Stimulated activated CD4-positive, alpha-beta T cell treated with anti-CD3 and anti-CD28 coated beads, TNF-alpha, amount 100 ng/mL, for 24 hours (primary cell): ENCODE data around the gene RAI2.
A peak's percentile ranks its signal among the peaks of the same experiment; 100 is the strongest.
"Not testable (repeated sequence)": the region's sequence is repeated elsewhere in the genome, so short reads cannot be mapped to it uniquely, and the experiment has no call there.

ENCODE experiments used
- DNase-seq, 3 experiments: peaks; one replicate each; pipeline ENCODE4 v3.0.0-alpha.2; 2020; ENCODE audit warnings: low read depth in 3 of 3

The RAI2 gene

DNA sequence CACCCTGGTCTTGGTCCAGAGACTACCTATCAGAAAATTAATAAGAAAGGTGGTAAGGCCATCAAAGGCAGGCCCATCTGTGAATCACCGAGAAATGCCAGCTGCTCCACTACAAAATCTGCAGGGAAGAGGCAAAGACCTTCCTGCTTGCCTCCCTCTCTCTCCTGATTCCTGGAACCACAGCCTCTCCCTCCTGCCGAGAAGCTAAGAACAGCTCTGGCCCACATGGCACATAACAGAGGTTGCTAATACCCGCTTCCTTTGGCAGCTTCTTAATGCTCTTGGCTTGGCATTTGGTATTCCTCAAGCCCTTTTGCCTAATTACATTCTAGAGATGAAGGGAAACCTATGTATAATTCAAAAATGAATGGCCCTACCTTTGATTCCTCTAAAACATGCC is 32.9 kb downstream of the RAI2 start:
- DNase-seq, result no peak

DNA sequence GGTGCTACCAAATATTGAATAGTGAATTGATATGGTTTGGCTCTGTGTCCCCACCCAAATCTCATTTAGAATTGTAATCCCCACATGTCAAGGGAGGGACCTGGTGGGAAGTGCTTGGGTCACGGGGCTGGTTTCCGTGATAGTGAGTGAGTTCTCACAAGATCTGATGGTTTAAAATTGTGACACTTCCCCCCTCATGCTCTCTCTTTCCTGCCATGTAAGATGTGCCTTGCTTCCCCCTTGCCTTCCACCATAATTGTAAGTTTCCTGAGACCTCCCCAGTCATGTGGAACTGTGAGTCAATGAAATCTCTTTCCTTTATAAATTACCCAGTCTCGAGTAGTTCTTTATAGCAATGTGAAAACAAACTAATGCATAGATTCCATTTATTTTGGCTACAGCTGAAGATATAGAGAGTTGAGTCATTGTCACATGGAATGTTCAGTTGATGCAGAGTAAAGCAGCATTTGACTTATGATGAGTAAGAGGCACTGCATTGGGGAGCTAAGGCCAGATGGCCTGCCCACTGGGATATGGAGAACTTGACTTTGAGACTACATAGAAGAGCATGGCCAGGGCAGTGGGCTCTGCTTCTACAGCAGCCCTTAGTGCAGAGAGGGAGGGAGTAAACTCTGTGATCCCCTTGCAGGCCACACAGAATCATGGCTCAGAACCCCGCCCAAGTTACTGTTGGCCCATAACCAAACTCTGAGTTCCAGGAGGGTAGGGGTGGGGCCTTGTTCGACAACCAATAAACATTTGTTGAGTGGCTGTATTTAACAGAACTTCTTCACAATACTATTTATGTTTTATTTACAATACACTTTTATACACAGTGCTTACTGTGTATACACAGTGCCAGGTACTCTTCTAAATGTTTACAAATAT is 34.2 kb downstream of the RAI2 start:
- DNase-seq, result no peak

DNA sequence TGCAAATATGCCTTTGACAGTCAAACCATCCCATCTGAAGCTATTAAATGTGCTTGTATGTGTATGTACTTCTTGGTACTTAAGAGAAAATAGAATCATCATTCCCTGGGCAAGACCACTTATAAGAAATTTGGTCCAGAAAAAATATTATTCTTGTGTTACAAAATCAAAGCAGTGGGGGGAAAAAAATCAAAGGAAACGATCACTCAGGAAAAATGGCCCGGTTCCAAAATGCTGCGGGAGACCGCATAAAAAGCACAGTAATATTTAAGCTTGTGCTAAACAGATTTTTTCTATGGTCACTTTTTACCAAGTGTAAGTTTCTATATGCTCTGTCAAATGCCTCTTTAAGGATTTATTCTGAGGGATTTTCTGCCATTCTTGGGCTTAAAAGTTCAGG is 36.1 kb downstream of the RAI2 start:
- DNase-seq, result no peak

DNA sequence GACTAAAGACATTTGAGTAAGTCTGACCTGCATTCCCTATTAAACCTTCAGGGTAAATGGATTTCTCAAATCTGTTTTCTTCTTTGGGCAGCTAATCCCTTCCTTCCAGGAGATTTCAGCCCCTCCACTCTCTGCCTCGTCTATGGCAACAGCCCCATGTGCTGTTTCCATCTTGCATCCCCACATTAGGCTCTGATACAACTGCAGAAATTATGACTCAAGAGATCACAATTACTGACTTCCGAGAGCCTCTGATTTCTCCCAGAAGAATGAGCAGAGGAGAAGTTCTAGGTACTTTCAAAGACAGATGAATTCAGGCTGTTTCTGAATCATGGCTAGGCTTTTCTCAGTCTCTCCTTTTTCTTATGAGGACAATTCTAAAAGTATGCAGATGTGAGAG is 38.7 kb downstream of the RAI2 start:
- no peak for DNase-seq

DNA sequence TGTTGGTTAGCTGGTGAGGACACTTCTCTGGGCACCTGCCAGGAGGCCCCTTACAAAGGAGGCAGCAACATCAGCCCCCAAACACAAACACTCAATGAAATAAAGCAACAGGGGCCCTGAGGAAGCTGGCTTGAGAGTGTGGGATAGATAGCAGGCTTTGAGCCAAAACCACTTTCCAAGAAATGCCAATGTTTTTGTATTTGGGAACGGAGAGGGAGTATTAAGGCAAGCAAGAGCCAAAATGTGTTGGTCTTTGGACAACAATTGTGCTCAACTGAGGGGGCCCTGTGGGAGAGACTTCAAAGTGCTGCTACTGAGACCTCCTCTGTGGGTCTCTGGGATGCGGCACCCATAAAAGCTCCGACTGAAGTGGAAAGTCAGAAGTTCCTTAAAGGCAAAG is 41.0 kb downstream of the RAI2 start:
- no peak for DNase-seq

DNA sequence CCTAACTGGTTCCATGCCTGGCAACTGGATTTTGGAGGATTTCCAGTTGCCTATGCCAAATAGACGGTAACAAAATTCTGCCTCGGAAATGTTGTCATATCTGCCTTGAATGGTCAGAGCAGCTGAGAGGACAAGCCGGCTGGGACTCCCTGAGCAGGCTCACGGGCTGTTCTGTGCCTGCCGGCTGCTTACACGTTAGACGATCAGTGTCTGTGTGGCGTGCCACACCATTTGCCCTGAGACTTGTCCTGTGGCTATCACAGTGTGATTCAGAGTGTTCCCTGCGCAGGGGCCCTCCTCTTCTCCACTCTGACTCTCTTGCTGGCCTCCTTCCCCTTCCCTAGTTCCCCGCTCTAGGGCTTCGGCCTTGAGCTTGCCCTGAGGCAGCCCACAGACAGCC is 42.4 kb downstream of the RAI2 start:
- no peak for DNase-seq

DNA sequence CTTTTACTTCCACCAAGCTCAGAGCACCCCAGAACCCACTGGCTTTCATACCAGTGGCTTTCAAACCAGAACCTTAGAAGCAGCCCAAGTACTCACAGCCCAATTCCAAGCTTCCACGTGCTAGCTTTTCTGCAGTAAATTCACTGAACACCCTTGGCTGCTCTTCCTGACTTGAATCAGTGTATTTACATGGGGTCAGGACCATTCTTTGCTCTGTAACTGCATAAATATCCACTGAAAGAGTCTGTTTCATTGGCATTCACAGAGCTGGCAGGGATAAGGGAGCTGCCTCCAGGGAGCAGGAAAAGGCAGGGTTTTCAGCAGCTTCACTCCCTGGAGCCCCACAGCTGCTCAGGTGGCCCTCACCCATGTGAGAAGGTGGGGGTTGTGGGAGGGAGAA is 43.8 kb downstream of the RAI2 start:
- no peak for DNase-seq

DNA sequence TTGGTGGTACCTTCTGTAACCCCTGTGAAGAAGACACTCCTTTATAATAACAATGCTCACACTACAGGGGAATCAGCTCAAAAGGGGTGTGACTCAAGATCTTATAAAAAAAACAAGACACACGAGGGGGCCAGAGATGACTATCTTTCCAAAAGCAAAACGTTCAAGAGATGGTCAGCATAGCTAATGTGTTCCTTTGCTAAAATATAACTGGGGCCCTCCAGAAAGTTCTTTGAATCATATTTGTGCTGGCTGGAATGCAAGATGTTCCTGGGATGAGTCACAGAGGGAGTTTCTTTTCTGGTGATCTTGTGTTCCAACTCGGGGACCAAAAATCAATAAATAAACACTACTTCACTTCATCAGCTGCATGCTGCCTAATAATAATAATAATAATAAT is 46.5 kb downstream of the RAI2 start:
- DNase-seq, result no peak

DNA sequence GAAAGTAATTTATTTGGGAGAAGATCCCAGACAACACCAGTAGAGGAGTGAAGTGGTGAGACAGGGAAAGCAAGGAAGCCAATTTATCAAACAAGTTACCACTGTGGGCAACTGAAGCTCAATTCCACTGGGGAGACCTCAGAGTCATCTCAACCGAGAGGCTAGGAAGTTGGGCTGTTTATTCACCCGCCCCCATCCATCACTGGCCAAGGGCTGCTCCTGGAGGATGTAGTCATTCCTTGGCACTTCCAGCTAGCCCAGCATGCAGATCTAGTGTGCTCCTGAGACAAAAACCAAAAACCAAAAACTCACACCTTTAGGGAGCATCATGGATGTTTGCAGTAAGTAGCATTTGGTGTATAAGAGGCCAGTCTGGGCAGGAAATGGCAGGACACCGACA is 47.0 kb downstream of the RAI2 start:
- no peak for DNase-seq

DNA sequence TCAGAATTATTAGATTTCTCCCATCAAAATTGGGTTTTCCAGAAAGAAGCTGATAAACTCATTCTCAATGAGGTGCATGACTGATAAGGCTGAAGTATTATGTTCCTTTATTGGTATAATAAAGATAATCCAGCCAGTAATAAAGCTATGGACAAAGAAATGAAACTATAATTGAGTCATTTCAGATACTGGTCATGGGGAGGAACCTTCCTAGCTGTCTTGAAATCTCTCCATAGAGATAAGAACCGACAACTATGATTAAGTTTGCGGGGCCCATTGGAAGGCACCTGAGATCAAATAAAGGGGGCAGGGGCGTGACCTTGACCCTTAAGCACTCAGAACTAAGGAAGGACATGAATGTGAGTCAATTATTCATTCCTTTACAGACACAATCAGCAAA is 47.8 kb downstream of the RAI2 start:
- no peak for DNase-seq

DNA sequence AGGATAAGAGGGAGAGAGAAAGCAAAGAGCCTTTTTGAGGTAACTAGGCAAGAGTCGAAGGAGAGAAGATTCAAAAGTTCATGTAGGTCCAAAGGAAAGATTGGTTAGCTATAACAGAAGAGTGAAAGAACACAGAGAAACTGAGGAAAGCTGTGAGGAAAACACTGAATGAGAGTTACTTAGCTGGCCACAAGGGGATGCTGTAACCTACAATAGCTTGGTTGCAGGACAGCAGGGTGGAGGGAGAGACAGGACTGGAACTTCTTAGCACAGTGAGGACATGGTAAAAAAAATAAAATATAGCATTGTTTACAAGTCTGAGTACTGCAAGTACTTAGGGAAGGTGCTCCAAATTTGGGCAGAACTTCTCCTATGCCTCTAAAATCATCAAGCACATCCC is 48.3 kb downstream of the RAI2 start:
- no peak for DNase-seq

DNA sequence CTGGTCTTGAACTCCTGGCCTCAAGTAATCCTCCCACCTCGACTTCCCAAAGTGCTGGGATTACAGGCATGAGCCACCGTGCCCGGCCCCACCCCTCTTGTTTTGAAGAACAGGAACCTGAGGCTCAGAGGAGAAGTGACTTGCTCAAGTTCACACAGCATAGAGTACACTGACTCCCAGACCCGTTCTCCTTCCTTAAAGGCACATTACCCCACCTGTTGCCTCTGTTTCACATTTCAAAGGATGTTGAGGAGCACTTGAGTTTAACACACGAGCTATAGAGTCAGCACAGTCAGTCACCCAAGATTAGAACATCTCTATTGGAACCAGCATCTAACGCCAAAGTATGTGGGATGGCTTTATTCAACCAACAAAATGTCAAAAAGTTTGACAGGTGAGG is 51.1 kb downstream of the RAI2 start:
- no peak for DNase-seq

DNA sequence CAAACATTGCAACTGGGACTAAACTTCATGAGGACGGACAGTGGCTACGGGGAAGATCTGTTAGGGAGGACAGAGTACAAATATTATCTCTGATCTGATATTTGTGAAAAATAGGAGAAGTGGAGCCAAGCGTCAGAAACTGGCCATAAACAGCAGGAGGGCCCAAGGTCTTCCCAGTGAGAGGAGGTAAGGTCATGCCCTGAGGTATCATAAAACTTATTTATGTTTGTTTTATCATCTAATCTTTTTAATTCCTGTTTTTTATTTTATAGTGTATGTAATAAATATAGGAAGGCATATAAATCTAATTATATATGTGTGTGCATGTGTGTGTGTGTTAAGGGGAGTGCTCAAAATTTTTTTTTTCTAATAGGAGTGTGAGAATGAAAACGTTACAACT is 51.8 kb downstream of the RAI2 start:
- no peak for DNase-seq

DNA sequence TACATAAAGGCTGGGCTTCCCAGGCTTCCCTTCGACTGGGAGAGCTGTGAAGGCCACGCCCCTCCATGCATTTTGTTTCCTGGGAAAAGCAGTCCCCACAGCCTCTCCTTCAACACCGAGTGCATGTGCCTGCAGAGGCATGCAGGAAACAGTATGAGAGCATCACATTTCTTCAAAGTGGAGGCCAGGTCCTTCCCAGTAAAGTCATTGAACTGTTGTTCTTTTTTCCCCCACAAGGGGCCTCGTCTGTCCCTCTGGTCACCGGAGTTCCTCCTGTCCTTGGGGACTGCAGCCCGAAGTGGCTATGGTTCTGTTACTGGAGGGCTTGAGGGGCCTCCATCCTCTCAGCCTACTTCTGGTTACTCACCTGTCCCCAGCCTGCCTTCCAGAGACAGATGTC is 56.0 kb downstream of the RAI2 start:
- no peak for DNase-seq

DNA sequence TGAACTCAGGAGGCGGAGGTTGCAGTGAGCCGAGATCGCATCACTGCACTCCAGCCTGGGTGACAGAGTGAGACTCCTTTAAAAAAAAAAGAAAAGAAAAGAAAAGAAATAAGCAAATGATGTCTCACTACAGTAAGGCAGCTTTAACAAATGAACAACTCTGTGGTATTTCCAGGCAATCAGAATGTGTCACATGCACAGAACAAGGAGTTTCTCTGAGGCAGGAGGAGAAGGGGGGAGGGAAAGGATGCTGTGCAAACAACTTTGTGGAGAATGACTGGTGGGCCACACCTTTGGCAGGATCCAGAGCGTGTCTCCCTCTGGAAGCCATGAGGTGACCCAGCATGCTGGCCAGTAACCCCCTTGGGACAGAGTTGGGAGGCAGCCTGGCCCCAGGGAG is 57.6 kb downstream of the RAI2 start:
- no peak for DNase-seq

DNA sequence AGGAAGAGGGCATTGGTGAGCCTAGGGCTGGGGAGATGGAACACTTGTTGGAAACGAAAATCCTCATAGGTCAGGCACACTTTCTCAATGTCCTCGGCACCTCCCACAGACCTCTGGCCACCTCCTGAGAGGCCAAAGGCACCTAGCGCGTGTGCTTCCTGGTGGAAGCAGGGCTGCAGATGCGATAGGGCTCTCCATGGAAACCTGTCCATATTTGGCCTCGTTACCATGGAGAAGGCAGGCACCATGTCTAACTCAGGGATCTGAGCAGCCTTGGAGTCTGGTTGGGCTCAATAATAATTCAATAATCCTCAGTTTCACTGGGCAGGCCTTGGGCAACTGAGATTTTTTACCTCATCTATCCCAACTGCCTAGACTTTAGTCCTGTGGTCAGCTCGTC is 58.3 kb downstream of the RAI2 start:
- DNase-seq, result no peak

DNA sequence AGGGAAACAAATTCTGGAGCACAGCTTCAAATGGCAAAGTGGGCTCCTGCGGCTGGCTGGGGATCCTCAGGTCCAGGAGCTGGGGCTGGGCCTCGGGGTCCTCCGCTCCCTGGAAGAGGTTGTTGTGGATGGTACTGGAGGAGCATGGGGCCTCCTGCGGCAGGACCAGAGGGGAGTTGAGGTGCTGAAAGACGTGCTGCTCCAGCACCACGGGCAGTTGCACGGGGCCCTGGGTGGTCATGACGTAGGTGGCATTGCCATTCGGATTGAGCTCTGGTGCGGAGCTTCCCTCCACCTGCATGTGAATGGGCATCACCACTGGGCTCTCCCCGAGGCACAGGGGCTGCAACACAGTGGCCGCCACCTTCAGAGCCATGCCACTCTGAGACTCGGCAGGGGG is 59.7 kb downstream of the RAI2 start:
- DNase-seq, result no peak

DNA sequence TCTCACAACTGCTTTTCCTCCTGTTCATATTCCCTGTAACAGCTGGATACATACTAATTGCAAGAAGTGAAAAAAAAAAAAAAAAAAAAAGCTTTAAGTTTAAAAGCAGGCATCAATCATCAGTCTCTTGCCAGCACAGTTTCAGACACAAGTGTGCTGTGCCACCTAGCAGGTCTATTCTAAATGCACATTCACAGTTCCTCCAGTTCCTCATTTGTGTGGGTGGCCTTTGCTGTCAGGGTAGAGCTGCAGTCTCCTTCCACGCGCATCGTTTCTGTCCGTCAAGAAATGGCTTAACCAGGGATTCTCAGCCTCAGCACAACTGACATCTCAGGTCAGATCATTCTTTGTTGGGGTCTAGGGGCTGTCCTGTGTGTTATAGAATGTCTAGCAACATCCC is 62.2 kb downstream of the RAI2 start:
- no peak for DNase-seq

DNA sequence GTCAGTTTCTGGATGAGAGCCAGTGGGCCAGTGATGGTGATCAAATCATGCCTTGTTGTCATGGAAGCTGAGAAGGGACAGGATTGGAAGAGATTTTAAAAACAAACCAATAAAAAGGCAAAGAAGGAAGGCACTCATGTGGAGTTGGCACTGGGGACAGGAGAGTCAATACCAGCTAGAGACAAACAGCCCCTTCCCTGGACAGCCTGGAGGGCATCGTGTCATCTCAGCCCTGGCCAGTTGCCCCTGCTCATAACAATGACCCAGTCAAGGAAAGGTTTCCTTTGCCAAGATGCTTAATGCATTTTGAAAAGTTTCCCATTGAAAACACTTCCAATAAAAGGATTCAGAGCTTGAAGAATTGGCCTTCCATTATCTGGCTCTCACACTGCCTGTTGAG is 68.3 kb downstream of the RAI2 start:
- no peak for DNase-seq

DNA sequence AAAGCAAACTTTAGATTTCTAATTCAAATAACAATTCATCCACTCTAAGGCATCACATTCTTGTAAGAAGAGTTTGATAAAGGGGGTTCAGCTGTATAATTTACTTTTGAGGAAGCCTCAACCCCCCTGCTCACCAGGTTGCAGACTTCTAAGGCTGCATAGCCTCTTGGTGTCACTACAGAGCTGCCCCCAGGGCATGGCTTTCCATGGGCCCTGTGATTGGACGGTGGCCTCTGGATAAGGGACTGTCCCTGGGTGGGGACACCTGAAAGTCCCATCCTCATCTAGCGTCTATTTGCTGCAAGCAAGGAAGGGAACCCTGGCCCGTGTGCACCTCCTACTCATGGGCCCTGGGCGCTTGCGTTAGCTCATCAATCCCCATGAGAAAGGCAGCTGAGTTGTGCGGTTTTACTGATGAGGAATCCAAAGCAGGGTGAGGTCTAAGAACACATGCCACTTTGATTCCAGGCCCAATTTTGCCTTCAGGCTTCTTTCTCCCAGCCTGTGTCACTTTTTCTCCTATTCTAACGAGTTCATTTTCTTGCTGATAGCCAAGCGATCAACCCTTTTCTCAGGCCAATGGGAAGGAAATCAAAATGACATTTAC is 72.0 kb downstream of the RAI2 start:
- DNase-seq, result no peak

DNA sequence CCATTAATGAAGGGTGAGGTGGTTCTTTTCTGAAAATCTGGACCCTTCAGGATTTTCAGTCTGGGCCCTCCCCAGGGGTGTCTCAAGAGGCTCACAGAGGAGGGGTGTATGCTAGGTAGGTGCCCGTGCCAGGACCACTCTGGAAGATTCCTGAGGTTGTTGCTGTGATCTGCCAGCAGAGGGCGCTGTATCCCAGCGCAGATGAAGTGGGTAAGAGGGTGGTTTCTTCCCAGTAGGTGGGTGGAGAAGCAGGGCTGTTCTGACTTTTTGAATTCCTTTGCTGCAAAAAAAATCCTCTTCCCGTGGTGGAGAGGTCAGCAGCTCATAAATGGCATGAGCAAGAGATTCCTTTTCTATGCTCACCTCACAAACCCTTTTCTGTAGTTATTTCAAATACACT is 72.7 kb downstream of the RAI2 start:
- peak in 2 of 3 experiments; percentile 2 to 31 for DNase-seq

DNA sequence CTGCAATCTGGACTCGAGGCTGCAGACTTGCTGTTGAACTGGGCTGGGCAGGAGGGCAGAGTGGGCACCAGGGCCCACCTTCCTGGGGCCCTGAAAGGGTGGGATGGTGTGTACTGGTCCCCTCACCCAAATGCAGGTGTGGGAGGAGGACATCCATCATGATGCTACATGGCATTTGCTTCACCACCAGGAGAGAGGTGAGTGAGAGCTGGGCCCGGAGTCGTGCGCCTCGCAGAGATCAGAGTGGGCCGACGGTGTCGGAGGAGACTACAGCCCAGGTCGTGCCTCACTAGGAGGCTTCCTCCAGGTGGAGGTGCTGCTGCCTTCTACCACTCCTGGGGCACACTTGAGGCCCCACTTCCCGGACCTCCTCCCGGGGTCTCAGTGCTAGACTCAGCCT is 73.5 kb downstream of the RAI2 start:
- DNase-seq, result no peak

DNA sequence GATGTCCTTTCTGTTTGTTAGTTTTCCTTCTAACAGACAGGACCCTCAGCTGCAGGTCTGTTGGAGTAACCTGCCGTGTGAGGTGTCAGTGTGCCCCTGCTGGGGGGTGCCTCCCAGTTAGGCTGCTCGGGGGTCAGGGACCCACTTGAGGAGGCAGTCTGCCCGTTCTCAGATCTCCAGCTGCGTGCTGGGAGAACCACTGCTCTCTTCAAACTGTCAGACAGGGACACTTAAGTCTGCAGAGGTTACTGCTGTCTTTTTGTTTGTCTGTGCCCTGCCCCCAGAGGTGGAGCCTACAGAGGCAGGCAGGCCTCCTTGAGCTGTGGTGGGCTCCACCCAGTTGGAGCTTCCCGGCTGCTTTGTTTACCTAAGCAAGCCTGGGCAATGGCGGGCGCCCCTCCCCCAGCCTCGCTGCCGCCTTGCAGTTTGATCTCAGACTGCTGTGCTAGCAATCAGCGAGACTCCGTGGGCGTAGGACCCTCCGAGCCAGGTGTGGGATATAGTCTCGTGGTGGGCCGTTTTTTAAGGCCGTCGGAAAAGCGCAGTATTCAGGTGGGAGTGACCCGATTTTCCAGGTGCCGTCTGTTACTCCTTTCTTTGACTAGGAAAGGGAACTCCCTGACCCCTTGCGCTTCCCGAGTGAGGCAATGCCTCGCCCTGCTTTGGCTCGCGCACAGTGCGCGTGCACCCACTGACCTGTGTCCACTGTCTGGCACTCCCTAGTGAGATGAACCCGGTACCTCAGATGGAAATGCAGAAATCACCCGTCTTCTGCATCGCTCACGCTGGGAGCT is 74.3 kb downstream of the RAI2 start:
- not testable (repeated sequence) for DNase-seq
